ENCODE measurements around the gene GALNT10.

GRCh38 chr5:154410786-154411185 lies 220.3 kb downstream of the GALNT10 start:
- no peak for TF ChIP-seq CTCF (conservative IDR thresholded peaks at IDR 0.05 in 1 of 2, IDR thresholded peaks at IDR 0.05 in 1 of 2; ENCODE audit: low read depth in 1 of 2, low read length in 2 of 2)
- TF ChIP-seq EZH2 (IDR thresholded peaks at IDR 0.05; ENCODE audit: low read length, missing control alignments): no peak

Data from fibroblast of lung (primary cell).